DOHH2 (cell line): Measurements from ENCODE around the gene FEM1B.

ENCODE experiments used
- CTCF ChIP-seq: fragments of 200-600 bp; sonication (generic); IDR thresholded peaks from one replicate; pipeline ENCODE4 v1.5.1; 2014; ENCODE audit warnings: antibody characterized with exemption, mild to moderate bottlenecking, low read depth, low read length; ENCODE audit not compliant: poor library complexity, severe bottlenecking
- EZH2phosphoT487 ChIP-seq: fragments of 200-600 bp; sonication (generic); IDR thresholded peaks from 2 replicates; pipeline ENCODE4 v1.6.1; 2017; ENCODE audit warnings: borderline replicate concordance, mild to moderate bottlenecking, antibody characterized with exemption, low read length, moderate library complexity, mixed read lengths

DNA sequence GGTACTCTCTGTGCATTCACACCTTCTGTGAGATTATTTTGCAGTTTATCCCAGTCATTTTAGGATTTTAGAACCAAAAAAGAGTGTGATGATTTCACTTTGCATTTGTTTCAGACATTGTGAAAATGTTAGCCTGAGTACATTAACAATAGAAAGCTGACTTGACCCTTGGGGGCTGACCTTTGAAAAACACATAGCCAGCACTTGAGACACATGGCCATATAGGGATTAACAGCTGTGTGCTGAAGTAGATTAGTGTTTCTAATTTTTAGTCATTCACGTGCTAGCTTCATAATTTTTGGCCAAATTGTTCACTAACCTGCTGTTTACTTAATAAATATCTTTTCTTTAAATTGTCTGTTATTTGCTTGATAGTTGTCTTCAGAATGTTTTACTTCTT is 3.5 kb downstream of the FEM1B start:
- TF ChIP-seq CTCF (no peak), EZH2phosphoT487 (no peak)
